Measurements from ENCODE around the gene SBSN. TPM values are rescaled to one million over a fixed set of nuclear protein-coding genes. Genes with fewer than 3 reads are reported as not detected.

SBSN gene
- total and polyA plus RNA-seq, 9 of the 15 experiments (the other 6 are each of a cell fraction or from before 2014, with no cell fraction given), result 0.05 TPM; not detected in 8

GRCh38 chr19:35500611-35501010 lies 27.5 kb downstream of the SBSN start (continued):
- TF ChIP-seq NR2C1 (IDR thresholded peaks at IDR 0.05), result no peak
- no peak for TF ChIP-seq NR2C1 (tag; IDR thresholded peaks at IDR 0.05)
- no peak for TF ChIP-seq FOXA3 (CRISPR knock-in tag; conservative IDR thresholded peaks at IDR 0.05 in 1 of 2, IDR thresholded peaks at IDR 0.05 in 1 of 2)
- TF ChIP-seq HNRNPK (IDR thresholded peaks at IDR 0.05; ENCODE audit: low read depth, low read length, poor library complexity, severe bottlenecking), result no peak
- TF ChIP-seq RNF219 (CRISPR knock-in tag; IDR thresholded peaks at IDR 0.05), result no peak
- TF ChIP-seq ZNF224 (CRISPR knock-in tag; IDR thresholded peaks at IDR 0.05), result no peak
- TF ChIP-seq KDM4B (IDR thresholded peaks at IDR 0.05; ENCODE audit: borderline replicate concordance in 2 of 2, low read depth in 1 of 2), result no peak
- TF ChIP-seq PCBP2 (IDR thresholded peaks at IDR 0.05; ENCODE audit: low read depth, low read length, poor library complexity, severe bottlenecking), result no peak
- TF ChIP-seq RBM39 (optimal IDR thresholded peaks at IDR 0.05; ENCODE audit: low read depth, low read length), result no peak

All from K562 (cell line).